Right lobe of liver (tissue), 4 donors: ENCODE results near the gene COPZ1.
A peak's percentile ranks its signal among the peaks of the same experiment; 100 is the strongest.

Source experiments
- POLR2A ChIP-seq: fragments of 450-650 bp; IDR thresholded peaks from one replicate; pipeline ENCODE4 v1.6.1; 2017; ENCODE audit warnings: antibody characterized with exemption, mild to moderate bottlenecking
- TF ChIP-seq, protein P1 (sequence below), 4 donors: fragments of 200-600 bp in 3 of 4; fragments of 450-650 bp in 1 of 4; IDR thresholded peaks; one replicate each; pipeline versions ENCODE4 v1.5.1 to v1.8.0; 2016 to 2022; ENCODE audit warnings: antibody characterized with exemption in 4 of 4, mild to moderate bottlenecking in 2 of 4
- donor health status: DM: no; HTN: no; CAD: no.
- donor health status: DM: no; HTN: no; CAD: no.
- donor health status: DM: no; HTN: yes; CAD: no.

GRCh38 chr12:54324617-54325441 lies at the start of gene COPZ1:
- TF ChIP-seq, protein P1, sequence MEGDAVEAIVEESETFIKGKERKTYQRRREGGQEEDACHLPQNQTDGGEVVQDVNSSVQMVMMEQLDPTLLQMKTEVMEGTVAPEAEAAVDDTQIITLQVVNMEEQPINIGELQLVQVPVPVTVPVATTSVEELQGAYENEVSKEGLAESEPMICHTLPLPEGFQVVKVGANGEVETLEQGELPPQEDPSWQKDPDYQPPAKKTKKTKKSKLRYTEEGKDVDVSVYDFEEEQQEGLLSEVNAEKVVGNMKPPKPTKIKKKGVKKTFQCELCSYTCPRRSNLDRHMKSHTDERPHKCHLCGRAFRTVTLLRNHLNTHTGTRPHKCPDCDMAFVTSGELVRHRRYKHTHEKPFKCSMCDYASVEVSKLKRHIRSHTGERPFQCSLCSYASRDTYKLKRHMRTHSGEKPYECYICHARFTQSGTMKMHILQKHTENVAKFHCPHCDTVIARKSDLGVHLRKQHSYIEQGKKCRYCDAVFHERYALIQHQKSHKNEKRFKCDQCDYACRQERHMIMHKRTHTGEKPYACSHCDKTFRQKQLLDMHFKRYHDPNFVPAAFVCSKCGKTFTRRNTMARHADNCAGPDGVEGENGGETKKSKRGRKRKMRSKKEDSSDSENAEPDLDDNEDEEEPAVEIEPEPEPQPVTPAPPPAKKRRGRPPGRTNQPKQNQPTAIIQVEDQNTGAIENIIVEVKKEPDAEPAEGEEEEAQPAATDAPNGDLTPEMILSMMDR (IDR thresholded peaks at IDR 0.05) = peak; percentile 68 to 82 (median 78)
- TF ChIP-seq POLR2A = peak; percentile 63
